ENCODE measurements around the gene CLEC4M.
A peak's percentile ranks its signal among the peaks of the same experiment; 100 is the strongest.
"Not testable (repeated sequence)": the region's sequence is repeated elsewhere in the genome, so short reads cannot be mapped to it uniquely, and the experiment has no call there.

CLEC4M gene

DNA sequence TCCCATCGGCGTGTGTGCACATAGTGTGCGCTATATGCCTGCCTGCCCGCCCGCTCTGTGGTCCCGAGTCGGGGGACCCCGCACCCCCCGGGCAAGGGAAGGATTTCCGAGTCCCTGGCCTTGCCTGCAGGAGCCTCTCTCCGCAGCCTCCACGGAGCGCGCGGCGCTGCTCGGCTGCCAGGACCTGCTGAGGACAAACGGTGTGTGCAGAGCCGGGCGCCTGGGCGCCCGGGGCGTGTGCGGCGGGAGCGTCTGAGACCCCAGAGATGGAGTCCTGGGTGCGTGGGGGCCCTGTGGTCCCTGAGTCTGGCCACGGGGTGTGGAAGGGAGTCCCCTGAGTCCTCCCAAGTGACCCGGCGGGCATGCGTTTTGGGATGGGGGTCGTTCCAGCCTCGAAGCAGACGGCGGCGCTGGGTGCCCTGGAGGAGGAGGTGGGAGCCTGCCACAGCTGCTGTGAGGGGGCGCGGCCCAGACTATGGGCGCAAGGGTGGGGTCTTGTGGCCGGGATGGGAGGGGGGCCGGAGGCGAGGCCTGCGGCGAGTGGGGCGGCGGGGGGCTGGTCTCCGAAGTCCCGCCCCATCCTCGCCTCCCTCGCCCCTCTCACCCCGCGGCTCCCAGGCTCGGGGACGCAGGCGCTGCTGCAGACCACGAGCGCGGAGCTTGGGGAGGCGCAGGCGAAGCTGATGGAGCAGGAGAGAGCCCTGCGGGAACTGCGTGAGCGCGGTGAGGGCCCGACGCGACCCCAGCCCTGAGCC is 25.3 kb downstream of the CLEC4M start:
- Mint-ChIP-seq H3K9me3 (peaks cover 2% of the 10 kb centered on the region), H3K27me3 (peaks cover 52% of the 10 kb centered on the region), H3K36me3 (ENCODE audit: low read depth) (peaks cover 17% of the 10 kb centered on the region), H3K4me1 (ENCODE audit: low read depth) (peaks cover 58% of the 10 kb centered on the region), H3K4me3 (peak overlapping the region; percentile 86), H3K27ac (peak overlapping the region; percentile 89)
- intact Hi-C loops (cut with micrococcal nuclease), result no loop called here

DNA sequence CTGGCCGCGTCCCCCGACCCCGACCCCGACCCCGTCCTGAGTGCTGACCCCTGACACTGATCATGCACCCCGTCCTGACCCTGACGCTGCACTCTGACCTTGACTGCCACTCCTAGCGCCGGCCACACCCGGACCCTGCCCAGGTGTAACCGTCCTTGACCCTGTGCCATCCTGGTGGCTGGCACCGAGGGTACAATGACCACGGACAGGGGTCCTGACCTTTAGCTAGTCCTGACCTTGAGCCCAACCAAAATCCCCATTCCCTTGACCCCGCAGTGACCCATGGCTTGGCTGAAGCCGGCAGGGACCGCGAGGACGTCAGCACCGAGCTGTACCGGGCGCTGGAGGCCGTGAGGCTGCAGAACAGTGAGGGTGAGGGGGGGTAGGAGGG is 25.9 kb downstream of the CLEC4M start:
- Mint-ChIP-seq H3K4me3 (peak overlapping the region; percentile 86), H3K27me3 (peaks cover 52% of the 10 kb centered on the region), H3K4me1 (ENCODE audit: low read depth) (peaks cover 52% of the 10 kb centered on the region), H3K36me3 (ENCODE audit: low read depth) (peaks cover 17% of the 10 kb centered on the region), H3K27ac (peak overlapping the region; percentile 57), H3K9me3 (peaks cover 8% of the 10 kb centered on the region)
- intact Hi-C loops (cut with micrococcal nuclease), result no loop called here

DNA sequence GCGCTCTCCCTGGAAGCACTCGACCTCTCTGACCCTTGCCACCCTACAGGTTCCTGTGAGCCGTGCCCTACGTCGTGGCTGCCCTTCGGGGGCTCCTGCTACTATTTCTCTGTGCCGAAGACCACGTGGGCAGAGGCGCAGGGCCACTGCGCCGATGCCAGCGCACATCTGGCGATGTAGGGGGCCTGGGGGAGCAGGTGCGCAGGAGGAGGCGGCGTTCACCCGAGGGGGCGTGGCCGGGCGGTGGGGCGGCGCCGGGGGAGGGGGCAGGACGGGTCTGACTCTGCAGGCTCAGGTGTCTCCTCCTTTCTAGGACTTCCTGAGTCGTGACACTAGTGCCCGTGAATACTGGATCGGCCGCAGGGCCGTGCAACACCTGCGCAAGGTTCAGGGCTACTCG is 26.4 kb downstream of the CLEC4M start:
- Mint-ChIP-seq H3K27ac (peak overlapping the region; percentile 57), H3K4me3 (peak overlapping the region; percentile 86), H3K4me1 (ENCODE audit: low read depth) (peaks cover 47% of the 10 kb centered on the region), H3K36me3 (ENCODE audit: low read depth) (peaks cover 17% of the 10 kb centered on the region), H3K27me3 (peaks cover 54% of the 10 kb centered on the region), H3K9me3 (peaks cover 9% of the 10 kb centered on the region)
- intact Hi-C loops (cut with micrococcal nuclease), result no loop called here

DNA sequence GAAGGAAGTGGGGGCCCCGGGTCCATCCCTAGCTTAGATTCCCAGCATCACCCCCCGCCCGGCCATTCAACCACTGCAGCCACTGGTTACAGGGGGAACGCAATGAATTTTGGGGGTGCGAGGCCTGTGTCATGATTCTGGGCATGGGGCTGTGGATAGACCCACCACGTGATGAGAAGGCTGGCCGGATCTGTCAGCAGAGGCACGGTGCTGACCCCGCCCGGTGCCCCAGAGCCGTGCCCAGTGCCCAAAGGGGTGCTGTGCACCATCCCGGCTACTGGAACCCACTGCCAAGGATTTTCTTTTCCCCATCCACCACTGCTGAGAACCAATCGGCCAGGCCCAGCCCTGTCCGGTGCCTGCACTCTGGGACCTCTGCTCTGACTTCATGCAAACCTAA is 27.4 kb downstream of the CLEC4M start:
- no peak overlapping the region for H3K4me3 Mint-ChIP-seq
- peaks cover 17% of the 10 kb centered on the region for H3K36me3 Mint-ChIP-seq (ENCODE audit: low read depth)
- peaks cover 9% of the 10 kb centered on the region for H3K9me3 Mint-ChIP-seq
- intact Hi-C loops (cut with micrococcal nuclease), result no loop called here
- H3K27me3 Mint-ChIP-seq, result peaks cover 54% of the 10 kb centered on the region
- peaks cover 37% of the 10 kb centered on the region for H3K4me1 Mint-ChIP-seq (ENCODE audit: low read depth)
- H3K27ac Mint-ChIP-seq, result no peak overlapping the region

DNA sequence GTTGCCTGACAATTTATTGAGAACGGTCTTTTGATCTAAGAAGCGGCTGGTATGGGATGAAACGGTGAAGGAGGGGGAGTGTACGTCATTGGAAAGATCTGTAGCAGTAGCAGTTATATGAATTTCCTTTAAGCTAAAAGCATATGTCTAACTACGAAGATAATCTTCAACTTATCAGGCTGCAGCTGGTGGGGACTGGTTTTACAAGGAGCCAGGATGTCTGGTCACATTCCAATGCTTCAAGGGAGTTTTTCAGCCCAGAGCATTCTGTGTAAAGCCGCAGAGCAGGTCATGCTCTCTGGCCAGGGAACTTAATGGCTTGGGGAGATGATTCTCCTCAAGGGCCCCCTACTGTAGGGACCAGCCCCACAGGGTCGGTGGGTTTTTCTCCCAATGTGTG is 29.2 kb downstream of the CLEC4M start:
- Mint-ChIP-seq H3K4me1 (ENCODE audit: low read depth) (peaks cover 24% of the 10 kb centered on the region), H3K4me3 (no peak overlapping the region), H3K27ac (peak overlapping the region; percentile 6), H3K9me3 (peaks cover 9% of the 10 kb centered on the region), H3K27me3 (peaks cover 46% of the 10 kb centered on the region), H3K36me3 (ENCODE audit: low read depth) (peaks cover 15% of the 10 kb centered on the region)
- intact Hi-C loops (cut with micrococcal nuclease), result no loop called here

DNA sequence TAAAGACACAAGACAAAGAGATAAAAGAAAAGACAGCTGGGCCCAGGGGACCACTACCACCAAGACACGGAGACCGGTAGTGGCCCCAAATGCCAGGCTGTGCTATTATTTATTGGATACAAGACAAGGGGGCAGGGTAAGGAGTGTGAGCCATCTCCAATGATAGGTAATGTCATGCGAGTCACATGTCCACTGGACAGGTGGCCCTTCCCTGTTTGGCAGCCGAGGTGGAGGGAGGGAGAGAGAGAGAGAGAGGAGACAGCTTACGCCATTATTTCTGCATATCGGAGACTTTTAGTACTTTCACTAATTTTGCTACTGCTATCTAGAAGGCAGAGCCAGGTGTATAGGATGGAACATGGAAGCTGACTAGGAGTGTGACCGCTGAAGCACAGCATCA is 29.7 kb downstream of the CLEC4M start:
- Mint-ChIP-seq H3K27ac (peak overlapping the region; percentile 6), H3K4me1 (ENCODE audit: low read depth) (peaks cover 20% of the 10 kb centered on the region), H3K27me3 (peaks cover 42% of the 10 kb centered on the region), H3K36me3 (ENCODE audit: low read depth) (peaks cover 11% of the 10 kb centered on the region)
- H3K4me3 Mint-ChIP-seq; H3K9me3 Mint-ChIP-seq; intact Hi-C loops (cut with micrococcal nuclease): not testable (repeated sequence)

DNA sequence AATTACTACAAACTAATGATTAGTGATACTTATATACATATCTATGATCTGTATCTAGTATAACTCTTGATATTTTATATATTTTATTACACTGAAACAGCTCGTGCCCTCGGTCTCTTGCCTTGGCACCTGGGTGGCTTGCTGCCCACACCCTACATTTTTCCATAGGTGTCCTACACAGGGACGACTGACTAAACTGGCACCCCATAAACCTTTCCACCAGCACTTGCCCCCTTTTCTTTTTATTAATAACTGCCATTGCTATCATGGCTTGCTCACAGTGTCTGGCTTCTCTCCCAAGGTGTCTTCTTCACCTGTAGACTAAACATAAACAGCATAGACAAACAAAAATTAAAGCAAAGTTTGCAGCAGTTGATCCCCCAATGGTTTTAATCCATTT is 30.4 kb downstream of the CLEC4M start:
- H3K4me3 Mint-ChIP-seq, result no peak overlapping the region

DNA sequence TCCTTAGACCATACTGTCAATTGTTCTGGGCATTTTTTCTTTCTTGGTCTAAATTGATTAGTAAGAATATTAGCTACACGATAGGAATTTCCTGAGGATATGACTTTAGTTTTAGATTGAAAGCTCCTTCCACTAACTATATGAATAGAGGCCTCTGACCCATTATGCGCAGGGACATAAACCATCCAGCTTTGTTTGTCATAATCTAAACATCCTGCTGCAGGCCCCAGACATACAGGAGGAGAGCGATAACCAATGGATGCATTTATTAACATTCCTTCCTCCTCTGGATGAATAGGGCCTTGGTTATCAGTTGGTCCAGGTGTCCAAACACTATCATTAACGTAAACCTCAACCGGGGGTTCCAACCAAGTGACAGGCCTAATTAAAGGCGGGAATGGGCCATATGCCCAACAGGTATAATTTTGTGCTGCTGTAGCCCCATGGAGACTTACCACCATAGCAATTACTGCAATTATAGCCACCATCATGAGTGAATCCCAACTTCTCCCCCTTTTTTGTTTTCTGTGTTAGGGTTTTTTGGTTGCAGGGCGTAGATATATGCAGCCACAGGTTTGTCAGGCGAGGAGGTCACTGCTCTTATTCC is 32.6 kb downstream of the CLEC4M start:
- intact Hi-C loops (cut with micrococcal nuclease), result no loop called here
- no peak overlapping the region for H3K4me3 Mint-ChIP-seq
- peaks cover 10% of the 10 kb centered on the region for H3K36me3 Mint-ChIP-seq (ENCODE audit: low read depth)
- peaks cover 8% of the 10 kb centered on the region for H3K4me1 Mint-ChIP-seq (ENCODE audit: low read depth)
- peaks cover 16% of the 10 kb centered on the region for H3K27me3 Mint-ChIP-seq
- no peak overlapping the region for H3K27ac Mint-ChIP-seq
- peaks cover 9% of the 10 kb centered on the region for H3K9me3 Mint-ChIP-seq

More for the DNA sequence above, 30.4 kb downstream of the CLEC4M start:
- H3K27me3 Mint-ChIP-seq, result peaks cover 34% of the 10 kb centered on the region
- H3K27ac Mint-ChIP-seq, result no peak overlapping the region
- intact Hi-C loops (cut with micrococcal nuclease), result no loop called here
- peaks cover 9% of the 10 kb centered on the region for H3K9me3 Mint-ChIP-seq
- H3K36me3 Mint-ChIP-seq (ENCODE audit: low read depth), result peaks cover 11% of the 10 kb centered on the region
- H3K4me1 Mint-ChIP-seq (ENCODE audit: low read depth), result peaks cover 12% of the 10 kb centered on the region

DNA sequence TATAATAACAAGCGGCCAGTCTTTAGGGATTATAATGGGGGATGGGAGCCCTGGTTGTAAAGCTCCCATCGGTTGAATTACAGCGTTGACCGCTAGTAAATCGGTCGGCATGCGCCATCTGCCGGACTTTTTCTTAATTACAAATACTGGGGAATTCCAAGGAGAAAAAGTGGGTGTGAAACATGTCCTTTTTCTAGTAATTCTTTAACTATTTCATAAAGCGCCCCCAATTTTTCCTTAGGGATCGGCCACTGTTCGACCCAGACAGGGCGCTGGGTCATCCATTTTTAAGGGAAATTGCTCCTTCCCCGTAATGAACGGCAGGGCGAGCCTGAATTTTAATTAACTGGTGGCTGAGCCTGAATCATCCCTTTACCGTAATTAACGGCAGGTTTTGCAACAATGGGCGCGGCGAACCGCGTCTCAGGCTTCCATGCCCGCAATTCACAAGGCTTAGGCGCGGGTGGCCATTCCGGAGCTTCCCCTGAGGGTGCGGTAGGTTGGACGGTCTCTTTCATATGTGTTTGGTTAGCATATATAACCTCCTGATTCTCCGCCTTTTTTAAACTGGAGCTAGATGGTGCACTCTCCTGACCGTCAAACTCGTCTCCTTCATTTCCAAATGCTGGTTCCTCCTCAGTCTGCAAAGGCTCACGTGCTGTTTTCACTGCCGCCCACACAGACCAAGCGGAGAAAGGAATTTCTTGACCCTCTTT is 36.8 kb downstream of the CLEC4M start:
- H3K27me3 Mint-ChIP-seq, result peaks cover 3% of the 10 kb centered on the region
- peaks cover 12% of the 10 kb centered on the region for H3K4me1 Mint-ChIP-seq (ENCODE audit: low read depth)
- peak overlapping the region; percentile 78 for H3K27ac Mint-ChIP-seq
- H3K36me3 Mint-ChIP-seq (ENCODE audit: low read depth), result peaks cover 6% of the 10 kb centered on the region
- H3K9me3 Mint-ChIP-seq, result no peaks in the 10 kb centered on the region
- peak overlapping the region; percentile 67 for H3K4me3 Mint-ChIP-seq
- intact Hi-C loops (cut with micrococcal nuclease), result loop anchor here (1.0 to 5.0 kb wide), 3 partner anchors 51 to 232 kb away; no protein-coding TSS in a partner anchor

DNA sequence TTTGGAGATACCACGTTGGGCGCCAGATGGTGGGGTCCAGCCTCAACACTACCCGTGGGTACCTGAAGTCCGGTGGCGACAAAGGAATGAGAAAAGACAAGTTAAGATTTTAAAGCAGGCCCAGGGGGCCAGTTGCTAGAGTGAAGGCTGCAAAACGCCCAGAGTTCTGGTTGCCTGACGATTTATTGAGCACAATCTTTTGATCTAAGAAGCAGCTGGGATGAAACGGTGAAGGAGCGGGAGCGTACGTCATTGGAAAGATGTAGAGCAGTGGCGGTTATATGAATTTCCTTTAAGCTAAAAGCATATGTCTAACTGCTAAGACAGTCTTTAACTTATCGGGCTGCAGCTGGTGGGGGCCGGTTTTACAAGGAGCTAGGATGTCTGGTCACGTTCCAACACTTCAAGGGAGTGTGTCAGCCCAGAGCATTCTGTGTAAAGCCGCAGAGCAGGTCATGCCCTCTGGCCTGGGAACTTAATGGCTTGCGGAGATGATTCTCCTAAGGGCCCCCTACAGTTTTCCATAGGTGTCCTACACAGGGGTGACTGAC is 38.1 kb downstream of the CLEC4M start:
- Mint-ChIP-seq H3K4me3 (no peak overlapping the region), H3K36me3 (ENCODE audit: low read depth) (peaks cover 6% of the 10 kb centered on the region), H3K9me3 (no peaks in the 10 kb centered on the region), H3K27me3 (peaks cover 6% of the 10 kb centered on the region), H3K4me1 (ENCODE audit: low read depth) (peaks cover 16% of the 10 kb centered on the region), H3K27ac (no peak overlapping the region)
- intact Hi-C loops (cut with micrococcal nuclease), result loop anchor here (5.0 kb wide), 1 partner anchor 234 kb away; no protein-coding TSS in a partner anchor

DNA sequence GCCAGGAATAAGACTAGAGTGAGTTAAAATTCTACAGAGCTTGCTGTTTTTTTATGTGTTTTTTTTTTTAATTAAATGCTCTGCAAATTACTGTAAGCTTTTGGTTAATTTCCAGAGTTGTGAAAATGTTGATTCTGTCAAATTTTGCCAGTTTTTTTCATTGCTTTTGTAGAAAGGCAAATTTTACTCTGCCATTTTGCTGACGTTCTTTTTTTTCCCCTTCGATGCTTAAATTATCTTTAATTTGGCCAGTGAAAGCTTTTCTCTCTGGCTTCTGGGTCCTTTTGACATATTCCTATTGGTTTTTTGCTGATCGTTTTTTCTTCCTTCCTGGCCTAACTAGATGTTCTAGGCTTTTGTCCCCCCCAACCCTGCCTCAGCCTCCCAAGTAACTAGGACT is 43.2 kb downstream of the CLEC4M start:
- H3K36me3 Mint-ChIP-seq (ENCODE audit: low read depth), result no peaks in the 10 kb centered on the region
- H3K27ac Mint-ChIP-seq, result no peak overlapping the region
- H3K27me3 Mint-ChIP-seq, result peaks cover 15% of the 10 kb centered on the region
- peaks cover 11% of the 10 kb centered on the region for H3K9me3 Mint-ChIP-seq
- intact Hi-C loops (cut with micrococcal nuclease), result no loop called here
- H3K4me3 Mint-ChIP-seq, result no peak overlapping the region
- peaks cover 22% of the 10 kb centered on the region for H3K4me1 Mint-ChIP-seq (ENCODE audit: low read depth)

DNA sequence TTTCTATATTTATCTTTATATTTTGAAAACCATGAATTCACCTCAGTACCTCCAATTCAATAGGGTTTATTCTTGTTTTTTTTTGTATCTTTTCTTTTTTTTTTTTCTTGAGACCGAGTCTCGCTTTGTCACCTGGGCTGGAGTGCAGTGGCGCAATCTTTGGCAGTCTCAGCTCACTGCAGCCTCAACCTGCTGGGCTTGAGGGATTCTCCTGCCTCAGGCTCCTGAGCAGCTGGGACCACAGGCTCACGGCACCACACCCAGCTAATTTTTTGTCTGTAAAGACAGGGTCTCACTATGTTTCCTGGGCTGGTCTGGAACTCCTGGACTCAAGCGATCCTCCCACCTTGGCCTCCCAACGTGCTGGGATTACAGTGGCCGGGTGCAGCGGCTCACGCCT is 43.8 kb downstream of the CLEC4M start:
- no peak overlapping the region for H3K27ac Mint-ChIP-seq
- peaks cover 18% of the 10 kb centered on the region for H3K9me3 Mint-ChIP-seq
- H3K27me3 Mint-ChIP-seq, result peaks cover 15% of the 10 kb centered on the region
- intact Hi-C loops (cut with micrococcal nuclease), result no loop called here
- no peaks in the 10 kb centered on the region for H3K36me3 Mint-ChIP-seq (ENCODE audit: low read depth)
- H3K4me1 Mint-ChIP-seq (ENCODE audit: low read depth), result peaks cover 22% of the 10 kb centered on the region
- H3K4me3 Mint-ChIP-seq, result no peak overlapping the region

DNA sequence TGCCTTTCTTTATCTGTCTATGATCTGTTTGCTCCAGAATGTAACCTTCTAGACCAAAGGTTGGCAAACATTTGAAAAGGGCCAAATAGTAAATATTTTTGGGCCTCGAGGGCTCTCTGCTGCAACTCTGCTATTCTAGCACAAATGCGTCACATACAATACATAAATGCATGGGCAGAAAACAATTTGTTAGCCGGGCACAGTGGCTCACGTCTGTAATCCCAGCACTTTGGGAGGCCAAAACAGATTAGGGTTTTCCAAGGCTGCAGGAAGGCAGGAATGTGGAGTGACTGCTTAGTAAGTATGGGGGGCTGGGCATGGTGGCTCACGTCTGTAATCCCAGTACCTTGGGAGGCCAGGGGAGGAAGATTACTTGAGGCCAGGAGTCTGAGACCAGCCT is 45.1 kb downstream of the CLEC4M start:
- no peak overlapping the region for H3K27ac Mint-ChIP-seq
- H3K36me3 Mint-ChIP-seq (ENCODE audit: low read depth), result no peaks in the 10 kb centered on the region
- intact Hi-C loops (cut with micrococcal nuclease), result no loop called here
- peaks cover 22% of the 10 kb centered on the region for H3K4me1 Mint-ChIP-seq (ENCODE audit: low read depth)
- H3K4me3 Mint-ChIP-seq, result no peak overlapping the region
- H3K27me3 Mint-ChIP-seq, result peaks cover 15% of the 10 kb centered on the region
- peaks cover 23% of the 10 kb centered on the region for H3K9me3 Mint-ChIP-seq

DNA sequence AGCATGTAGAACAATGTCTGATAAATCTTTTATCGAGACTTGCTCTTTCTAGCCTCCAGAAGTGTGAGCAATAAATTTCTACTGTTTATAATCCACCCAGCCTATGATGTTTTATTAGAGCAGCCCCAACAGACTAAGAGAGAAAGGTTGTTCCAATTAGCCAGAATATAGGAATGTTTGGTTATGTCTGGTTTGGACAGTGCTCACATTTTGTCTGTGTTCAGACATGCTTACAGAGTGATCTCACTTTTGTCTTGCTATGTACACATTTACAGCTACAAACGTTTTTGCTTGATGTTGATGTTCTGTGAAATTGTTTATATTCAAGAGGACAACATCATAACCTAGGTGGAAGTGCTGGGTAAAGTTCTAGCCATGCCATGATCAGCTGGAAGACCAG is 48.9 kb downstream of the CLEC4M start:
- Mint-ChIP-seq H3K4me1 (ENCODE audit: low read depth) (peaks cover 31% of the 10 kb centered on the region), H3K27me3 (peaks cover 3% of the 10 kb centered on the region), H3K36me3 (ENCODE audit: low read depth) (peaks cover 13% of the 10 kb centered on the region), H3K27ac (no peak overlapping the region), H3K4me3 (no peak overlapping the region), H3K9me3 (peaks cover 40% of the 10 kb centered on the region)
- intact Hi-C loops (cut with micrococcal nuclease), result no loop called here

All from dendritic cell treated with granulocyte-macrophage colony-stimulating factor and Interleukin-4, amounts not matched to agents 40 ng/mL and 50 ng/mL, for 4 days (primary cell).